ENCODE data around the gene JARID2. TPM values are rescaled to one million over a fixed set of nuclear protein-coding genes. Genes with fewer than 3 reads are reported as not detected.
A peak's percentile ranks its signal among the peaks of the same experiment; 100 is the strongest.

The JARID2 gene
- total RNA-seq, 4 donors from 2014 or later, result 10.8 to 31.6 (median 14.3) TPM

- ATAC-seq (ENCODE audit: low FRiP score), result peak; percentile 76
- TF ChIP-seq, protein P1, sequence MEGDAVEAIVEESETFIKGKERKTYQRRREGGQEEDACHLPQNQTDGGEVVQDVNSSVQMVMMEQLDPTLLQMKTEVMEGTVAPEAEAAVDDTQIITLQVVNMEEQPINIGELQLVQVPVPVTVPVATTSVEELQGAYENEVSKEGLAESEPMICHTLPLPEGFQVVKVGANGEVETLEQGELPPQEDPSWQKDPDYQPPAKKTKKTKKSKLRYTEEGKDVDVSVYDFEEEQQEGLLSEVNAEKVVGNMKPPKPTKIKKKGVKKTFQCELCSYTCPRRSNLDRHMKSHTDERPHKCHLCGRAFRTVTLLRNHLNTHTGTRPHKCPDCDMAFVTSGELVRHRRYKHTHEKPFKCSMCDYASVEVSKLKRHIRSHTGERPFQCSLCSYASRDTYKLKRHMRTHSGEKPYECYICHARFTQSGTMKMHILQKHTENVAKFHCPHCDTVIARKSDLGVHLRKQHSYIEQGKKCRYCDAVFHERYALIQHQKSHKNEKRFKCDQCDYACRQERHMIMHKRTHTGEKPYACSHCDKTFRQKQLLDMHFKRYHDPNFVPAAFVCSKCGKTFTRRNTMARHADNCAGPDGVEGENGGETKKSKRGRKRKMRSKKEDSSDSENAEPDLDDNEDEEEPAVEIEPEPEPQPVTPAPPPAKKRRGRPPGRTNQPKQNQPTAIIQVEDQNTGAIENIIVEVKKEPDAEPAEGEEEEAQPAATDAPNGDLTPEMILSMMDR (IDR thresholded peaks at IDR 0.05), result no peak
- DNase-seq (ENCODE audit: low spot score), result no peak
Observed at GRCh38 chr6:15443119-15443830, 197.4 kb downstream of the JARID2 start.

- DNase-seq (ENCODE audit: low spot score) (no peak), ATAC-seq (ENCODE audit: low FRiP score) (no peak)
- TF ChIP-seq, protein P1 (IDR thresholded peaks at IDR 0.05), result no peak
Observed at GRCh38 chr6:15444081-15444731, 198.3 kb downstream of the JARID2 start.

- TF ChIP-seq, protein P1 (IDR thresholded peaks at IDR 0.05), result no peak
- ATAC-seq (ENCODE audit: low FRiP score) (no peak), DNase-seq (ENCODE audit: low spot score) (no peak)
Observed at GRCh38 chr6:15444881-15445280, 199.0 kb downstream of the JARID2 start.

- TF ChIP-seq, protein P1 (IDR thresholded peaks at IDR 0.05), result no peak
- DNase-seq (ENCODE audit: low spot score), result no peak
- ATAC-seq (ENCODE audit: low FRiP score), result no peak
Observed at GRCh38 chr6:15447546-15448267, 201.8 kb downstream of the JARID2 start.

GRCh38 chr6:15449011-15449410 lies 203.1 kb downstream of the JARID2 start:
- ATAC-seq (ENCODE audit: low FRiP score), result no peak
- TF ChIP-seq, protein P1 (IDR thresholded peaks at IDR 0.05), result no peak
- no peak for DNase-seq (ENCODE audit: low spot score)

GRCh38 chr6:15451738-15452137 lies 205.9 kb downstream of the JARID2 start:
- no peak for ATAC-seq (ENCODE audit: low FRiP score)
- TF ChIP-seq, protein P1 (IDR thresholded peaks at IDR 0.05), result no peak
- DNase-seq (ENCODE audit: low spot score), result no peak
